GM12801 (cell line): ENCODE measurements around the gene ZDHHC9.

Source experiments
- CTCF ChIP-seq: IDR thresholded peaks from one replicate; pipeline ENCODE4 v1.5.1; 2011; ENCODE audit warnings: control low read depth; ENCODE audit not compliant: insufficient read length; ENCODE audit errors: extremely low read depth

ZDHHC9 gene

GRCh38 chrX:129754056-129755024 lies 89.3 kb downstream of the ZDHHC9 start:
- no peak for TF ChIP-seq CTCF
